ENCODE measurements around the gene FRY. TPM values are rescaled to one million over a fixed set of nuclear protein-coding genes. Genes with fewer than 3 reads are reported as not detected.
"Not testable (repeated sequence)": the region's sequence is repeated elsewhere in the genome, so short reads cannot be mapped to it uniquely, and the experiment has no call there.

FRY gene
- total RNA-seq (2014; rRNA removed; shearing (Covaris generic)): 1.7 and 5.7 TPM in 2 replicates

- DNase-seq (ENCODE audit: low read depth): peak; percentile 54
Observed at GRCh38 chr13:32031025-32031814, at the start of gene FRY. Gene FRY (plus strand): TSS chr13:32031774. CDS start chr13:32031796, 22 bp downstream.

DNA sequence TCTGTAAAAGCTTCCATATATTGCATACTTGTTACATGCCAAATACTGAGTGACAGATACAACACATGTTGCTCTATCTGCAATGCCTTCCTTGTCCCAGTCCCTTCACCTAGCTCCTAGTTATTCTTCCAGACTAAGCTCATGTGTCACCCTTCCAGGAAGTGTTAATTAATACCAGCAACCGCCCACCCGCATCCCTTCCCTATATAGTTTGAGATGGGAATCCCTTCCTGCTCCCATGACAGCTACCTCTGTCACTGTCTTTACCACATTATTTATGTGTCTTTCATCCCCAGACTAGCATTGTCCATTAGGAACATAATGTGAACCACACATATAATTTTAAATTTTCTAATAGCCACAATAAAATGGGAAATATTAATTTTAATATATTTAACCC lies 49.5 kb upstream of the FRY start:
- DNase-seq (ENCODE audit: low read depth): peak; percentile 44

GRCh38 chr13:31982540-31982939 lies 49.0 kb upstream of the FRY start:
- DNase-seq (ENCODE audit: low read depth): peak; percentile 96

DNA sequence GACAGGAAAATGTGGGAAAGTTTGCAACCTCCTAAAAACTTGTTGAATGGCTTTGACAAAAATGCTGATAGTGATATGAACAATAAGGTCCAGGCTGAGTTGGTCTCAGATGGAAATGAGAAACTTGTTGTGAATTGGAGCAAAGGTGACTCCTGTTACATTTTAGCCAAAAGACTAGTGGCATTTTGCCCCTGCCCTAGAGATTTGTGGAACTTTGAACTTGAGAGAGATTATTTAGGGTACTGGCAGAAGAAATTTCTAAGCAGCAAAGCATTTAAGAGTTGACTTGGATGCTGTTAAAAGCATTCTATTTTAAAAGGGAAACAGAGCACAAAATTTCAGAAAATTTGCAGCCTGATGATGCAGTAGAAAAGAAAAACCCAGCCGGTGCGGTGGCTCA lies 47.9 kb upstream of the FRY start:
- not testable (repeated sequence) for DNase-seq (ENCODE audit: low read depth)

DNA sequence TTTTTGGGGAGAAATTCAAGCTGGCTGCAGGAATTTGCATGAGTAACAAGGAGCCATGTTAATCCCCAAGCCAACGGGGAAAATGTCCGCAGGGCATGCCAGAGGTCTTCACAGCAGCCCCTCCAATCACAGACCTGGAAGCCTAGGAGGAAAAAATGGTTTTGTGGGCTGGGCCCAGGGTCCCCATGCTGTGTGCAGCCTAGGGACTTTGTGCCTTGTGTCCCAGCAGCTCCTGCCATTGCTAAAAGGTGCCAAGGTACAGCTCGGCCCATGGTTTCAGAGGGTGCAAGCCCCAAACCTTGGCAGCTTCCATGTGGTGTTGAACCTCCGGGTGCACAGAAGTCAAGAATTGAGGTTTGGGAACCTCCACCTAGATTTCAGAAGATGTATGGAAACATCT lies 47.2 kb upstream of the FRY start:
- not testable (repeated sequence) for DNase-seq (ENCODE audit: low read depth)

- DNase-seq (ENCODE audit: low read depth): no peak
Observed at GRCh38 chr13:31986676-31987470, 44.7 kb upstream of the FRY start.

- DNase-seq (ENCODE audit: low read depth): no peak
Observed at GRCh38 chr13:31987535-31988170, 43.9 kb upstream of the FRY start.

GRCh38 chr13:31994367-31994766 lies 37.2 kb upstream of the FRY start:
- not testable (repeated sequence) for DNase-seq (ENCODE audit: low read depth)

DNA sequence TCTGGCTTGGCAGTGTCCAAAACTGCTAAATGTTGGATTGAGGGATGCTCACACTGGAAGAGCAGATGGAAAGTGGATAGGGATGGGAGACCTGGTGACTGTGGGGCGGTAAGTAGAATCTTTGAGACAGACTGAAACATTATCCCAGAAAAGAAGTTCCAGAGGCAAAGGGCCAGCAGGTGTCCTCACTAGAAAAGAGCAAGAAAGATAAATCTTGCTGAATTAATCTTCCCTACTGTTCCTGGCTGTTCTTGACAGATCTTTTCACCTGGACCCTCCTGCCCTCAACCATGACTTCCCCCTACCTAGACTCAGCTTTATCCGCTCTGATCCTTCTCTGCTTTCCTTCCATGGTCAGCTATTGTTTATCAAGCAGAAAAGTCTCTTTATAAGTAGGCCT lies 35.0 kb upstream of the FRY start:
- no peak for DNase-seq (ENCODE audit: low read depth)

DNA sequence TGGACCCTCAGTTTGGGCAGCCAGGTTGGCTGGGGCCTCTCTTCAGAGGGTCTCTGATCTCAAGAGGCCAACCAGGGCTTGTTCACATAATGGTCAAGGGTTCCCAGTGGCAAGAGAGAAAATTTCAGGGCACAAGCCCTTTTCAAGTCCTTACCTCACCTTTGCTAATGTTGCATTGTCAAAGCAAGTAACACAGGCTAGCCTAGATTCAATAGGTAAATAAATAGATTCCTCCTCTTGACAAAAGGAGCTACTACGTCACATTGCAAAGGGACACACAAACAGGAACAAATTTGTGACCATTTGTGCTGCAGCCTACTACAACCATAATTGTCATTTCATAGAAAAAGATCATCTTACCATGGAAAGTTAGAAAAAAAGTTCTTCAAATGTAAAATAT lies 33.9 kb upstream of the FRY start:
- DNase-seq (ENCODE audit: low read depth): no peak

DNA sequence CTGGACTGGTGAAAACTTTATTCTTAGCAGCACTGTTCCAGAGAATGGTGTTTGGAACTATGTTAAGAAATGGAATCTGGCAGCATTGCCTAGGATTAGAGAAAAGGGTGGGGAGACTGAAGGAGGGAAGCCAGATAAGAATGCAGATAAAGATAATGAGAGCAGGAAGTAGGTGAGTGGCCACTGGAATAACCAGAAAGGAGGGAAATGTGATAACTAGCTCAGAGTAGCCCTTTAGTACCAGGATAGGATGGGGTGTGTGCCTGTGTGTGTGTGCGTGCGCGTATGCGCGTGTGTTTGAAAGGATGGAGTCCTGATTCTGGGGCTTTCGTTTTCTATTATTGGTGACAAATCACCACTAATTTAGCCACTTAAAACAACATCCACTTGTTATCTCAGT lies 33.4 kb upstream of the FRY start:
- DNase-seq (ENCODE audit: low read depth): no peak

GRCh38 chr13:32000754-32001153 lies 30.8 kb upstream of the FRY start:
- DNase-seq (ENCODE audit: low read depth): not testable (repeated sequence)

DNA sequence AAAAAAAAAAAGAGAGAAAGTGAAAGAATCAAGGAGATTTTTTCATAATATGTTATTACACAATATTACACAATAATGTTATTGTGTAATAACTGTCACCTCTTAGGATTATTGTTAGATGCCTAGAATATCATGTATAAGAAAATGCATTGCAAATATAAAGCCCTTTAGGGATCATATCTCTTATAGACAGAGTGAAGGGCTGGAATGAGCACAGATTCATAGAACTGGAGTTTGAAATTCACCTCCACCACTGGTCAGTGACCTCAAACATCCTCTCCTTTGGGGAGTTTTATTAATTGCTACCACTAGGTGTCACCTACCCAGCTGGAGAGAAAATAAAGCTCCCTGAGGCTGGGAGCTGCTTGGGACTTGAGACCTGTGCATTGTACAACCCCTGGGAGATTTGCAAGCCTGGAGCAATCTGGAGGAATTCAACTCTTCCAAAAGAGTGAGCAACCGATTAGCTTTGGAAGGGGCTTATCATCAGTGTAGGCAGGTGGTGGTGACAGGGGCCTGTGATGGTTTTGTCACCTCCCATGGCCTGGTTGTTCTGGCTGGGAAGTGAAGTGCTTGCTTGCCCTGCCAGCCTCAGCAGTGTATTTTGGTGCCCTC lies 30.3 kb upstream of the FRY start:
- peak; percentile 39 for DNase-seq (ENCODE audit: low read depth)

DNA sequence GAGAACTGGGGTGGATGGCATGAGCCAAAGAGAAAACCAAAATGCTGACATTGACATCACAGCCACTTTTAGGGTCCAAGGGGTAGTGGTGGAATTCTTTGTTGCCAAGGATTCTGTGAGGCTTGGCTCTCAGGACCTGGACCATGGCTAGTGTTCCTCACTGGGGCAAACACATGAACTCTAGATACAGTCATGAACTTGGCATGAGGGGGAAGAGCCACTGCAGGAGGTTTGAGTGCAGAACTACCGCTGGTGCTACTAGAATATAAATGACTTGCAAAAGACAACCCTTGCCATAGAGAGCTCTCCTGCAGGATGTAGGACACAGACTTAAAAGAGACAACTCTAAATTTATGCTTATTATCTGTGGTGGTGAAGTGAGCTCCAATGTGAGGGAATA lies 29.8 kb upstream of the FRY start:
- no peak for DNase-seq (ENCODE audit: low read depth)

DNA sequence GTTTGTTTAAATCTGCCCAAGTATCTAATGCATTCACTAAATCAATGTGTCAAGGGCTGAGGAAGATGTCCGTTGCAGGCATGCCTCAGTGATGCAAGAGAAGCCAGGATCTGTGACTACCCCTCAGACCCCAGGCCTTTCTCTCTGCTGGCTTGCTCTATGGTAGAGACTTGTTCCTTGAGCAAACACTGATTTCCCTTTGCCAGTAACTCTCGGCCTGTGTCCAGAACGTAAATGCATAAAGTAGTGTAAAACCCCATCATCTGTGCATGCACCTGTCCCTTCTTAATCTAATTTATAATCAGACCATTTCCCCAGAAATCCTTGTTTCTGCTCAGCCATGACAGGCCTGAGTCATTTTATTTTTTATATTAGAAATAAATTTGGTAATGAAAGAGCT lies 28.7 kb upstream of the FRY start:
- no peak for DNase-seq (ENCODE audit: low read depth)

DNA sequence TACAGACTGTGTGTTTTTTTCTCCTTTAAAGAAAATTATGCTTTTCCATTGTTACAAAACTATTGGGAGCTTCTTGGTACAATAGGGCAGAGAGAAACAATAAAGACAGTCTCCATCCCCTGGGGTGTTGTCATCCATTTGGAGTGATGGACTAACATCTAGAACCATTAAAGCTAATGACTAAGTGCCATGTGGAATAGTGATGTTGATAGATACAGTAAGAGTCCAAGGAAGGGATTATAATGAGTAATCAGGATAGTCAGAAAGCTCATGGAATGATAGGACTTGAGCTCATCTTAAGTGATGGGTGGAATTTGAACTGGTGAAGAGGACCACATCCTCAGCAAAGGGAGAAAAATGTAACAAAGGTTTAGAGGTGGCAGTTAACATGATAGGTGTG lies 24.1 kb upstream of the FRY start:
- DNase-seq (ENCODE audit: low read depth): no peak

GRCh38 chr13:32008518-32009175 lies 22.9 kb upstream of the FRY start:
- no peak for DNase-seq (ENCODE audit: low read depth)

DNA sequence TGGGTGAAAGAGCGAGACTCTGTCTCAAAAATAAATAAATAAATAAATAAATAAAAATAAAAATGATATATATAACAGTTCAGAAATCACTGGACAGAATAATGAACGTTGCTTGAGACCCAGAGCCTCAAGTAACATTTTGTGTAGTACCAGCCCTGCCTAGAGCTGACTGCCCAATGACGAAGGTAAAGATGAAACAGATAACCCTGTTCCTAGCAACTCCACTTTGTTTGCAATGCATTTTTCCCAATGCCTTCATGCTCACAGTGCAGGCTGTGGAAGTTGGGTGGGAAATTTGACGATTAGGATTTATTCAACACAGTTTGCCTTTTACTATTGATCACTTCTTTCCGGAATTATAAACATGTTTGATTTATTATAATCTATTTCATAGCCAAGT lies 22.2 kb upstream of the FRY start:
- DNase-seq (ENCODE audit: low read depth): no peak

DNA sequence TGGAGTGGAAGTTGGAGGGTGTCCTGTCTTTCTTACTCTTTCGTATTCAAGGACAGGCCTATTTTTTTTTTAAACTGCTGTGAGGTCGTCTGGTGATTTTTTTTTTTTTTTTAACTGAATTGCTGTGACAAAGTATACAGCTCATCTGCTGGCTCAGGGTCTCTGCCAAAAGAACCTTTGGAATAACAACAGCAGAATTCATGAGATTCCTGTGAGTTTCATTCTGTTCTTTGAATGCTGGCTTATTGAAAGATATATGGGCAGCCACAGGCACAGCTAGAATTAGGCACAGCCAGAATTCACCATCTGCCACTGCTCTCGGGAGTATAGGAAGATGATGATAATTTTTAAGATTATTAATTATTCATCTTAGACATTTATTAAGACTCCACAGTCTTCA lies 21.4 kb upstream of the FRY start:
- no peak for DNase-seq (ENCODE audit: low read depth)

DNA sequence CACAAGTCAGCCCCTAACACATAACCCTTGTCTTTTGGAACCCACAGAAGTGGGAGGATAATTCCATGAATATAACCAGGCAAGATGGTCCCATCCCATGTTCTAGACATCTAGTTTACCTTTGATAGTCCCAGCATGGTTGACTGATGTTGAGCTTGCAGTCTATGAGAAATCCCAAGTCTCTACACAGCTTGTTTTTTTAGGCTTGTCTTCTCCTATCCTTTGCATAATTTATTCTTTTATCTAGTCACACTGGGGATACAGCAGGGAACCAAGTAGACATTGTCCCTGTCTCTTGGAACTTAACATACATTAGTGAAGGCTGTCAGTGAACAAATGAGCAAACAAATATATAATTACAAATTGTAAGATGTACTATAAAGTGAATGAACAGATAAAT lies 19.6 kb upstream of the FRY start:
- no peak for DNase-seq (ENCODE audit: low read depth)

DNA sequence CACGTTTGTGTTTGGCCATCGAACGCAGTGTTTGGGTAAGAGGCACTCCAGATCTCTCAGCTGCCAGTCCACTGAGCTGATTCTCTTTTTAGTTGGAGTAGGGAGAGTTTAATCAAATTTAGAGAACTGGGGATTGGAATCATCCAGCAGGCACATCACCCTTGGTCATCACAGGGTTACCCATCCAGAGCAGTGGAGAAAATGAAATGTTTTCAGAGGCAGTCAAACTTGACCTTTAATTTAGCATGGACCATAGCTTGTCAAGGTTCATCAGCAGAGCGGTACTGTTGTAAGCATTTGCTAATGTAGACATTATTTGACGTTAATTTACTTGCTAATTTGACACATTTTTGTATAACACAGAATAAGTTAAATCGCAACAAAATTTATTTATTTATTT lies 18.4 kb upstream of the FRY start:
- no peak for DNase-seq (ENCODE audit: low read depth)

DNA sequence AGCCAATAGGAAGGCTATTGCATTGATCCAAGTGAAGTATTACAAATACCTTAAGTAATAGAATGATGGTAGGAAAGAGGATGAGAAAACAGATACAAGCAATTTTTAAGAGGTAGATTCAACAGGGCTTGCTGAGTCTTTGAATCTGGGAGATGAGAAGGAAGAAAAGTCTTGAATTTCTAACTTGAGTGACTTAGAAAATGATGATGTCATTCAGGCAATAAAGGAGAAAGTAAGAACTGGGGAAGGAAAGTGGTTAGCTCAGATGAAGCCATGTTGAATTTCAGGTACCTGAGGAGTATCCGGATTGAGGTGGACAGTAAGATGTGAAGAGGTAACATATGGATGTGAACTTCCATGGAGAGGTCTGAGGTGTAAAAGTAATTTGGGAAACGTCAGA lies 15.5 kb upstream of the FRY start:
- no peak for DNase-seq (ENCODE audit: low read depth)

All from RPMI7951 (cell line).